PC-9 (cell line): Measurements from ENCODE around the gene KDM5B. TPM values are rescaled to one million over a fixed set of nuclear protein-coding genes. Genes with fewer than 3 reads are reported as not detected.

ENCODE experiments used
- Bru-seq: library from RNA; stranded (reverse); fragments of 400-500 nt; gene quantifications from one replicate; lab custom pipeline; 2021; lab: Mats Ljungman, UMichigan
- BruChase-seq, 2 experiments: library from RNA; stranded (reverse); fragments of 400-500 nt; gene quantifications; one replicate each; lab custom pipeline; 2021; lab: Mats Ljungman, UMichigan
- BruUV-seq: library from RNA; stranded (reverse); fragments of 400-500 nt; replicated peaks from 2 replicates; lab custom pipeline; 2021; lab: Mats Ljungman, UMichigan
- CTCF ChIA-PET: fragments of 300-600 bp; sonication (Branson Sonifier 250); formaldehyde crosslinking; loops from one replicate; lab custom pipeline; 2022; ENCODE audit warnings: antibody characterized with exemption; lab: Charles Lee
- POLR2A ChIA-PET: fragments of 300-600 bp; sonication (Branson Sonifier 250); formaldehyde crosslinking; loops from one replicate; lab custom pipeline; 2022; ENCODE audit warnings: antibody characterized with exemption; ENCODE audit not compliant: unreplicated experiment; lab: Charles Lee
- DNase-seq, 2 experiments: peaks; one replicate each; pipeline versions ENCODE4 v3.0.0 to v3.0.0-alpha.2; 2015 to 2022; ENCODE audit warnings: mixed read lengths in 1 of 2
- H2AFZ ChIP-seq: fragments of 200-600 bp; sonication (generic); 2 replicates; pipeline ENCODE4 v1.8.1; 2017; ENCODE audit warnings: antibody characterized with exemption
- H3F3A ChIP-seq: fragments of 200-600 bp; sonication (generic); 2 replicates; pipeline ENCODE4 v1.8.1; 2017; ENCODE audit warnings: antibody characterized with exemption, mild to moderate bottlenecking, low read depth; ENCODE audit not compliant: insufficient read depth
- H3K27ac ChIP-seq: fragments of 200-600 bp; sonication (generic); 2 replicates; pipeline ENCODE4 v1.6.1; 2016; ENCODE audit warnings: mixed run types
- H3K27me3 ChIP-seq: fragments of 200-600 bp; sonication (generic); 2 replicates; pipeline ENCODE4 v1.6.1; 2016; ENCODE audit warnings: low read depth, mixed run types; ENCODE audit not compliant: insufficient read depth
- H3K36me3 ChIP-seq: fragments of 200-600 bp; sonication (generic); 2 replicates; pipeline ENCODE4 v1.6.1; 2016; ENCODE audit warnings: low read depth, mixed run types
- H3K4me1 ChIP-seq: fragments of 200-600 bp; sonication (generic); replicated peaks from 2 replicates; pipeline ENCODE4 v1.6.1; 2016; ENCODE audit warnings: mixed run types; ENCODE audit not compliant: insufficient read depth
- H3K4me2 ChIP-seq: fragments of 200-600 bp; sonication (generic); 2 replicates; pipeline ENCODE4 v1.6.1; 2017; ENCODE audit warnings: mixed run types
- H3K4me3 ChIP-seq: fragments of 200-600 bp; sonication (generic); 2 replicates; pipeline ENCODE4 v1.6.1; 2016; ENCODE audit warnings: mixed run types
- H3K79me2 ChIP-seq: fragments of 200-600 bp; sonication (generic); 2 replicates; pipeline ENCODE4 v1.6.1; 2017; ENCODE audit warnings: low read depth, mixed run types
- H3K9me2 ChIP-seq: fragments of 200-600 bp; sonication (generic); 2 replicates; pipeline ENCODE4 v1.8.1; 2017; ENCODE audit warnings: mild to moderate bottlenecking; ENCODE audit not compliant: insufficient read depth
- H3K9me3 ChIP-seq: fragments of 200-600 bp; sonication (generic); 2 replicates; pipeline ENCODE4 v1.8.1; 2016; ENCODE audit warnings: low read depth; ENCODE audit not compliant: insufficient read depth
- H4K20me1 ChIP-seq: fragments of 200-600 bp; sonication (generic); 2 replicates; pipeline ENCODE4 v1.8.1; 2017; ENCODE audit not compliant: insufficient read depth
- EZH2 ChIP-seq: fragments of 200-600 bp; sonication (generic); IDR thresholded peaks from 2 replicates; pipeline ENCODE4 v1.8.0; 2017; ENCODE audit warnings: antibody characterized with exemption, low read depth
- intact Hi-C: fragments of 100-400 bp; cut with micrococcal nuclease; formaldehyde crosslinking; loops from one replicate; pipeline ENCODE4 v1.10.0; 2022; ENCODE audit not compliant: unreplicated experiment
- long read RNA-seq: library from polyadenylated mRNA; stranded (forward); transcript quantifications from one replicate; pipeline ENCODE4 v2.0.0, GENCODE V29; 2022
- total RNA-seq: library from RNA; stranded (reverse); gene quantifications from 2 replicates; pipeline ENCODE4 v1.2.3, GENCODE V29; 2021
- TF ChIP-seq, protein P1 (sequence below): fragments of 200-600 bp; sonication (generic); conservative IDR thresholded peaks from 2 replicates; pipeline ENCODE4 v1.6.1; 2017; ENCODE audit warnings: mixed run types, antibody characterized with exemption, mild to moderate bottlenecking, moderate library complexity

Gene KDM5B
- total RNA-seq (99.8 and 110 TPM in 2 replicates), Bru-seq, nascent RNA (percentile 88 among the genes with signal in this experiment), BruChase-seq, experiment 1, labeled RNA remaining after a 2-hour chase (percentile 88 among the genes with signal in this experiment), BruChase-seq, experiment 2, labeled RNA remaining after a 6-hour chase (percentile 85 among the genes with signal in this experiment)
- long read RNA-seq, full-length matches to known transcripts = 30 of 44 reads
- long read RNA-seq, partial matches to known transcripts = 7 of 44 reads
- long read RNA-seq, other reads (novel, unspliced or antisense) = 7 of 44 reads

- intact Hi-C loops = loop anchor here (1.0 to 5.0 kb wide), 2 partner anchors 44 to 159 kb away; partner anchors contain the start of gene CYB5R1
- peaks cover 63% of the 10 kb centered on the region for H3K79me2 ChIP-seq
Measured at GRCh38 chr1:202807926-202808757, at the start of gene KDM5B. KDM5B (minus strand) TSS chr1:202808421; CDS start chr1:202808305, 116 bp downstream.

DNA sequence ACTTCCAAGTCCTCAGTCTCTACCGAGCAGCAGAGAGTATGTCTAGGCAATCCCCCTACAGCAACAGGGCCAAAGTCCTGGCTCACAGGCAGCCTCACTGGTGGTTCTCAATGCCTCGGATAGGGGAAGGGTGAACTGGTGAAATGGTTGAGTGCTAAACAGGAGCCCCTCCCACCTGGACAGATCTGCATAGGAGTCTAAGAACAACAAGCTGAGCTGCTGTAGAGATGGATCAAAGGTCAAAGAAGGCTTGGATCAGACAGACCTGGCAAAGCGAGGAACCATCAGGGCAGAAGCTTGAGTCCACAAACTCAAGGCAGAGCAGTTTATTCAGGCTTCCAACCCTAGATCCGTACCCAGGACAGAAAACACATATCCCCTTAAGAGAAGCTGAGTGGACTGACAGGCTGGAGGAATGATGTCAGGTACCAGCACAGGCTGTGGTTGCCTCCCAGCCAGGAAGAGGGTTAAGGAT lies 49.0 kb upstream of the KDM5B start:
- Histone ChIP-seq H3K9me3 (no peaks in the 10 kb centered on the region), H3K4me1 (peaks cover 16% of the 10 kb centered on the region), H3K4me3 (no peak overlapping the region), H2AFZ (no peak overlapping the region), H3K27ac (no peak overlapping the region), H3K36me3 (no peaks in the 10 kb centered on the region), H3K27me3 (no peaks in the 10 kb centered on the region), H3K79me2 (no peaks in the 10 kb centered on the region; the same call in 1 of the 2 replicates), H3K9me2 (no peaks in the 10 kb centered on the region), H3K4me2 (no peak overlapping the region), H4K20me1 (no peaks in the 10 kb centered on the region), H3F3A (peaks cover 14% of the 10 kb centered on the region)
- intact Hi-C loops = no loop called here
- DNase-seq = no peak
- ChIA-PET CTCF (no interaction called here), POLR2A (interaction anchor here (0.5 kb wide), 1 partner anchor 36 kb away, joined by 5 read pairs; no protein-coding TSS in a partner anchor)
- BruUV-seq = no TSS peak
- TF ChIP-seq EZH2 = no peak
- TF ChIP-seq, protein P1, sequence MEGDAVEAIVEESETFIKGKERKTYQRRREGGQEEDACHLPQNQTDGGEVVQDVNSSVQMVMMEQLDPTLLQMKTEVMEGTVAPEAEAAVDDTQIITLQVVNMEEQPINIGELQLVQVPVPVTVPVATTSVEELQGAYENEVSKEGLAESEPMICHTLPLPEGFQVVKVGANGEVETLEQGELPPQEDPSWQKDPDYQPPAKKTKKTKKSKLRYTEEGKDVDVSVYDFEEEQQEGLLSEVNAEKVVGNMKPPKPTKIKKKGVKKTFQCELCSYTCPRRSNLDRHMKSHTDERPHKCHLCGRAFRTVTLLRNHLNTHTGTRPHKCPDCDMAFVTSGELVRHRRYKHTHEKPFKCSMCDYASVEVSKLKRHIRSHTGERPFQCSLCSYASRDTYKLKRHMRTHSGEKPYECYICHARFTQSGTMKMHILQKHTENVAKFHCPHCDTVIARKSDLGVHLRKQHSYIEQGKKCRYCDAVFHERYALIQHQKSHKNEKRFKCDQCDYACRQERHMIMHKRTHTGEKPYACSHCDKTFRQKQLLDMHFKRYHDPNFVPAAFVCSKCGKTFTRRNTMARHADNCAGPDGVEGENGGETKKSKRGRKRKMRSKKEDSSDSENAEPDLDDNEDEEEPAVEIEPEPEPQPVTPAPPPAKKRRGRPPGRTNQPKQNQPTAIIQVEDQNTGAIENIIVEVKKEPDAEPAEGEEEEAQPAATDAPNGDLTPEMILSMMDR = no peak

More at GRCh38 chr1:202807926-202808757, at the start of gene KDM5B:
- Histone ChIP-seq H3K4me1 (peaks cover 62% of the 10 kb centered on the region), H3K9me3 (no peaks in the 10 kb centered on the region), H3K27me3 (no peaks in the 10 kb centered on the region), H3F3A (peaks cover 28% of the 10 kb centered on the region), H3K9me2 (no peaks in the 10 kb centered on the region), H3K27ac (peak within 1 kb of the TSS; percentile 78), H2AFZ (peak within 1 kb of the TSS; percentile 88), H3K4me3 (peak within 1 kb of the TSS; percentile 95), H4K20me1 (peaks cover 21% of the 10 kb centered on the region; the same call in 1 of the 2 replicates), H3K36me3 (no peaks in the 10 kb centered on the region), H3K4me2 (peak within 1 kb of the TSS; percentile 91)
- BruUV-seq = TSS peak; percentile 21
- DNase-seq = peak; percentile 61 to 64
- ChIA-PET POLR2A (interaction anchor here (0.5 to 0.7 kb wide), 4 partner anchors 15 to 138 kb away, joined by 3 to 11 read pairs (median 6); no protein-coding TSS in a partner anchor), CTCF (no interaction called here)
- TF ChIP-seq, protein P1 = no peak
- TF ChIP-seq EZH2 = no peak

DNA sequence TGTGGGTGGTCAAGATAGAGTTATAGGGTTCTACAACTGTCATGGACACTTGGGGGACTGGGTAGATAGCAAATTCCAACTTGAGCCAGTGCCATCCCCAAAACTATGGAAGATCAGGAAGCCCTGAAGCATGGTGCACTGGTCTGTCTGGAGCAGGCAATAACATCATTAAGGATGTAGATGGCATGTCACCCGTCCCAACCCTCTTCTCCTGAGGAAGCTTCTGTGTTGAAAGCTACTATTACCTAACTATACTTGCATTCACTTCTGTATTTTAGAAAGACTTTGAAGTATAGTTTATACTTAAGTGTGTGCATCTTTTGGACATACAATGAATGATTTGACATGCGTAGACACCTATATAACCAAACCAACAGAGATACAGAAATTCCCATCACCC lies 47.8 kb upstream of the KDM5B start:
- Histone ChIP-seq H3F3A (peaks cover 9% of the 10 kb centered on the region), H3K36me3 (no peaks in the 10 kb centered on the region), H3K27me3 (no peaks in the 10 kb centered on the region), H3K4me2 (no peak overlapping the region), H3K9me3 (no peaks in the 10 kb centered on the region), H3K9me2 (no peaks in the 10 kb centered on the region), H4K20me1 (no peaks in the 10 kb centered on the region), H3K79me2 (no peaks in the 10 kb centered on the region; the same call in 1 of the 2 replicates), H3K4me1 (peaks cover 13% of the 10 kb centered on the region), H2AFZ (no peak overlapping the region), H3K4me3 (no peak overlapping the region), H3K27ac (no peak overlapping the region)
- TF ChIP-seq EZH2 = no peak
- TF ChIP-seq, protein P1 = no peak
- CTCF ChIA-PET = interaction anchor here (0.6 kb wide), 1 partner anchor 457 kb away, joined by 3 read pairs; no protein-coding TSS in a partner anchor
- no peak for DNase-seq
- no TSS peak for BruUV-seq
- intact Hi-C loops = no loop called here
- POLR2A ChIA-PET = no interaction called here
